DOHH2 (cell line): ENCODE measurements around the gene NOSTRIN.

ENCODE experiments used
- EZH2phosphoT487 ChIP-seq: fragments of 200-600 bp; sonication (generic); IDR thresholded peaks from 2 replicates; pipeline ENCODE4 v1.6.1; 2017; ENCODE audit warnings: borderline replicate concordance, mild to moderate bottlenecking, antibody characterized with exemption, low read length, moderate library complexity, mixed read lengths
- TF ChIP-seq, protein P1 (sequence below): fragments of 200-600 bp; sonication (generic); IDR thresholded peaks from one replicate; pipeline ENCODE4 v1.5.1; 2014; ENCODE audit warnings: antibody characterized with exemption, mild to moderate bottlenecking, low read depth, low read length; ENCODE audit not compliant: poor library complexity, severe bottlenecking

DNA sequence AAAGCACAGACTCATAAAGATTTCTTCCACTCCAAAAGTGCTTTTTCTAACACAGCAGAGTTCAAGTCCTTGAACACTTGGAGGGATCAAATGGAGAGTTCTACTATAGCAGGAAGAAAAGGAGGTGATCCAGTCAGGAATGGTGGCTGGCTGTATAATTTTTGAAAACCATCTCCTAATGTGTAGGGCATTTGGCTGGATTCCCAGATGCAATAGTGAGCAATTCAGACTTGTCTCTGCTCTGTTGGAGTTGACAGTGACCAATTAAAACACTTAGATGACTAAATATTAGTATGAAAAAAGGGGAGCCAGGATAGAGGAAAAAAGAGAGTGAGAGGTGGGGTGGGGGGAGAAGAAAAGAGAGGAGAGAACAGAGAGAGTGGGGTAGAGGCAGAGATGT is 93.3 kb downstream of the NOSTRIN start:
- TF ChIP-seq, protein P1, sequence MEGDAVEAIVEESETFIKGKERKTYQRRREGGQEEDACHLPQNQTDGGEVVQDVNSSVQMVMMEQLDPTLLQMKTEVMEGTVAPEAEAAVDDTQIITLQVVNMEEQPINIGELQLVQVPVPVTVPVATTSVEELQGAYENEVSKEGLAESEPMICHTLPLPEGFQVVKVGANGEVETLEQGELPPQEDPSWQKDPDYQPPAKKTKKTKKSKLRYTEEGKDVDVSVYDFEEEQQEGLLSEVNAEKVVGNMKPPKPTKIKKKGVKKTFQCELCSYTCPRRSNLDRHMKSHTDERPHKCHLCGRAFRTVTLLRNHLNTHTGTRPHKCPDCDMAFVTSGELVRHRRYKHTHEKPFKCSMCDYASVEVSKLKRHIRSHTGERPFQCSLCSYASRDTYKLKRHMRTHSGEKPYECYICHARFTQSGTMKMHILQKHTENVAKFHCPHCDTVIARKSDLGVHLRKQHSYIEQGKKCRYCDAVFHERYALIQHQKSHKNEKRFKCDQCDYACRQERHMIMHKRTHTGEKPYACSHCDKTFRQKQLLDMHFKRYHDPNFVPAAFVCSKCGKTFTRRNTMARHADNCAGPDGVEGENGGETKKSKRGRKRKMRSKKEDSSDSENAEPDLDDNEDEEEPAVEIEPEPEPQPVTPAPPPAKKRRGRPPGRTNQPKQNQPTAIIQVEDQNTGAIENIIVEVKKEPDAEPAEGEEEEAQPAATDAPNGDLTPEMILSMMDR: no peak
- no peak for TF ChIP-seq EZH2phosphoT487
